ENCODE results near the gene TMC8. TPM values are rescaled to one million over a fixed set of nuclear protein-coding genes. Genes with fewer than 3 reads are reported as not detected.

Gene TMC8
- total RNA-seq, 1 experiment from 2014 or later, result 4.6 TPM

- intact Hi-C loops (cut with micrococcal nuclease), result no loop called here
- no peaks in the 10 kb centered on the region for H3K27me3 ChIP-seq (ENCODE audit: low read length)
- POLR2A ChIA-PET (ENCODE audit: unreplicated experiment), result no interaction called here
These were observed 5.4 kb downstream of the TMC8 start for GRCh38 chr17:78135858-78136500.

DNA sequence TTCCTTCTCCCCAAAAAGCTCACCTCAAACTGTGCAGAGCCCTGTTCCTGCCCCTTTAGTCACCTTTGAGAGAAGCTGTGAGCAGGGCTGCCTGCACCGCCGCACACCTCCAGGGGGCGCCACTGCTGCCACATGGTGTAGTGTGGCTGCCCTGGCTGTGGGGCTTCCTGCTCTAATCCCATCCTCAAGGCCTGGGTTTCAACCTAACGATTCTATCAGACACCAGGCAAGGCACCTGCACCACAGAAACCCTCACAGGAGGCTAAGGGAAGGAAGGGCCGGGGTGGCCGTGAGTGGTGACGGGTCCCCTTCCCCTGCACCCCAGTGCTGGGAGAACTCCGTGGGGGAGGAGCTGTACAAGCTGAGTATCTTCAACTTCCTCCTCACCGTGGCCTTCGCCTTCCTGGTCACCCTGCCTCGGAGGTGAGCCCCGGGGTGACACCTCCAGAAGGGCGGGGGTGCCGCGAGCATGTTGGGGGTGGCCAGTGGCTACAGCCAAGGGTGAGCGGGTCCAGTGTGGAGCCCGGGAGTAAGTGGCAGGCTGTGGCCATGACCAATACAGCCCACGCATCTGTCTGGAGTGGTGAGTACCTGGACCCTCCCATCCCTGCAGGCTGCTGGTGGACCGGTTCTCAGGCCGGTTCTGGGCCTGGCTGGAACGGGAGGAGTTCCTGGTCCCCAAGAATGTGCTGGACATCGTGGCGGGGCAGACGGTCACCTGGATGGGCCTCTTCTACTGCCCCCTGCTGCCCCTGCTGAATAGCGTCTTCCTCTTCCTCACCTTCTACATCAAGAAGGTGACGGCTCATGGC lies 7.0 kb downstream of the TMC8 start:
- no peak overlapping the region for H2AFZ ChIP-seq (ENCODE audit: low read length)
- ATAC-seq (no peak), DNase-seq (no peak)
- POLR2A ChIA-PET (ENCODE audit: unreplicated experiment), result interaction anchor here (0.6 kb wide), 1 partner anchor 78 kb away, joined by 5 read pairs; no protein-coding TSS in a partner anchor
- H3K9ac ChIP-seq (ENCODE audit: low read length), result no peak overlapping the region
- H3K9me3 ChIP-seq (ENCODE audit: low read length), result no peaks in the 10 kb centered on the region
- intact Hi-C loops (cut with micrococcal nuclease), result no loop called here
- CTCF ChIA-PET, result no interaction called here
- H3K27ac ChIP-seq (ENCODE audit: low read length), result no peak overlapping the region
- no peaks in the 10 kb centered on the region for H3K27me3 ChIP-seq (ENCODE audit: low read length)
- H3K4me3 ChIP-seq (ENCODE audit: low read length), result no peak overlapping the region
- H3F3A ChIP-seq (ENCODE audit: low read length, unreplicated experiment), result peaks cover 3% of the 10 kb centered on the region
- H4K20me1 ChIP-seq (ENCODE audit: low read length), result no peaks in the 10 kb centered on the region
- no peak overlapping the region for H3K4me2 ChIP-seq (ENCODE audit: low read length)
- BruUV-seq (replicated peaks), result no TSS peak
- no peaks in the 10 kb centered on the region for H3K79me2 ChIP-seq (ENCODE audit: low read length)
- H3K36me3 ChIP-seq (ENCODE audit: low read depth, low read length), result no peaks in the 10 kb centered on the region
- peaks cover 26% of the 10 kb centered on the region for H3K4me1 ChIP-seq (ENCODE audit: insufficient read depth, low read length)
- TF ChIP-seq, protein P1, sequence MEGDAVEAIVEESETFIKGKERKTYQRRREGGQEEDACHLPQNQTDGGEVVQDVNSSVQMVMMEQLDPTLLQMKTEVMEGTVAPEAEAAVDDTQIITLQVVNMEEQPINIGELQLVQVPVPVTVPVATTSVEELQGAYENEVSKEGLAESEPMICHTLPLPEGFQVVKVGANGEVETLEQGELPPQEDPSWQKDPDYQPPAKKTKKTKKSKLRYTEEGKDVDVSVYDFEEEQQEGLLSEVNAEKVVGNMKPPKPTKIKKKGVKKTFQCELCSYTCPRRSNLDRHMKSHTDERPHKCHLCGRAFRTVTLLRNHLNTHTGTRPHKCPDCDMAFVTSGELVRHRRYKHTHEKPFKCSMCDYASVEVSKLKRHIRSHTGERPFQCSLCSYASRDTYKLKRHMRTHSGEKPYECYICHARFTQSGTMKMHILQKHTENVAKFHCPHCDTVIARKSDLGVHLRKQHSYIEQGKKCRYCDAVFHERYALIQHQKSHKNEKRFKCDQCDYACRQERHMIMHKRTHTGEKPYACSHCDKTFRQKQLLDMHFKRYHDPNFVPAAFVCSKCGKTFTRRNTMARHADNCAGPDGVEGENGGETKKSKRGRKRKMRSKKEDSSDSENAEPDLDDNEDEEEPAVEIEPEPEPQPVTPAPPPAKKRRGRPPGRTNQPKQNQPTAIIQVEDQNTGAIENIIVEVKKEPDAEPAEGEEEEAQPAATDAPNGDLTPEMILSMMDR (conservative IDR thresholded peaks at IDR 0.05; ENCODE audit: low read depth, low read length), result peak; percentile 79
- no peak for TF ChIP-seq EZH2 (IDR thresholded peaks at IDR 0.05; ENCODE audit: low read length, unreplicated experiment)
- no peaks in the 10 kb centered on the region for H3K9me2 ChIP-seq (replicated peaks; ENCODE audit: low read length)

More at GRCh38 chr17:78135858-78136500, 5.4 kb downstream of the TMC8 start:
- Histone ChIP-seq H3K9ac (ENCODE audit: low read length) (no peak overlapping the region), H3K9me2 (replicated peaks; ENCODE audit: low read length) (no peaks in the 10 kb centered on the region), H3K4me2 (ENCODE audit: low read length) (no peak overlapping the region), H3K4me1 (ENCODE audit: insufficient read depth, low read length) (peaks cover 18% of the 10 kb centered on the region), H3K36me3 (ENCODE audit: low read depth, low read length) (no peaks in the 10 kb centered on the region), H3K79me2 (ENCODE audit: low read length) (no peaks in the 10 kb centered on the region), H3K27ac (ENCODE audit: low read length) (no peak overlapping the region), H4K20me1 (ENCODE audit: low read length) (no peaks in the 10 kb centered on the region), H3K9me3 (ENCODE audit: low read length) (no peaks in the 10 kb centered on the region), H3F3A (ENCODE audit: low read length, unreplicated experiment) (peaks cover 3% of the 10 kb centered on the region), H3K4me3 (ENCODE audit: low read length) (no peak overlapping the region), H2AFZ (ENCODE audit: low read length) (no peak overlapping the region)
- ATAC-seq, result no peak
- CTCF ChIA-PET, result no interaction called here
- DNase-seq, result no peak
- BruUV-seq (replicated peaks), result no TSS peak
- TF ChIP-seq, protein P1 (conservative IDR thresholded peaks at IDR 0.05; ENCODE audit: low read depth, low read length), result no peak
- TF ChIP-seq EZH2phosphoT487 (IDR thresholded peaks at IDR 0.05; ENCODE audit: borderline replicate concordance, low read length) (no peak), EZH2 (IDR thresholded peaks at IDR 0.05; ENCODE audit: low read length, unreplicated experiment) (no peak)

Measured in PC-3 (cell line).